Lower lobe of right lung (tissue), 2 donors: ENCODE results near the gene COL10A1. TPM values are rescaled to one million over a fixed set of nuclear protein-coding genes. Genes with fewer than 3 reads are reported as not detected.

Experiments
- ATAC-seq, 2 donors: fragments of 200-7000 bp; cut with Tn5 transposase; one replicate each; pipeline ENCODE4 v1.9.1; 2020 to 2022; ENCODE audit warnings: mild to moderate bottlenecking in 2 of 2, moderate library complexity in 2 of 2
- DNase-seq: peaks from one replicate; pipeline ENCODE4 v3.0.0-alpha.2; 2020
- H3K27ac ChIP-seq: fragments of 200-600 bp; one replicate; pipeline ENCODE4 v1.8.0; 2022
- H3K27me3 ChIP-seq: fragments of 200-600 bp; one replicate; pipeline ENCODE4 v1.8.0; 2022; ENCODE audit warnings: low read depth
- H3K36me3 ChIP-seq: fragments of 200-600 bp; one replicate; pipeline ENCODE4 v1.8.0; 2022; ENCODE audit warnings: mild to moderate bottlenecking
- H3K4me1 ChIP-seq: fragments of 200-600 bp; one replicate; pipeline ENCODE4 v1.8.0; 2022
- H3K4me3 ChIP-seq: fragments of 200-600 bp; one replicate; pipeline ENCODE4 v1.8.0; 2022; ENCODE audit warnings: mild to moderate bottlenecking
- H3K9me3 ChIP-seq: fragments of 200-600 bp; one replicate; pipeline ENCODE4 v1.8.0; 2022
- intact Hi-C: fragments of 100-400 bp; cut with DNase I; formaldehyde crosslinking; loops from one replicate; pipeline ENCODE4 v1.11.0; 2022
- long read RNA-seq: library from polyadenylated mRNA; unstranded; transcript quantifications from one replicate; pipeline ENCODE4 v2.0.0, GENCODE V29; 2021
- total RNA-seq: library from RNA; stranded (reverse); fragmentation: NEBNext Ultra II Directional; extraction: Animal tissue kit (Norgen Biotek cat#: 25700); gene quantifications from one replicate; pipeline ENCODE4 v1.2.1, GENCODE V29; 2021
- TF ChIP-seq, protein P1 (sequence below): fragments of 200-600 bp; IDR thresholded peaks from one replicate; pipeline ENCODE4 v1.8.0; 2022; ENCODE audit warnings: antibody characterized with exemption, mild to moderate bottlenecking
- donor health status: DM: no; HTN: yes; CAD: no; lungs with severe emphysema.

COL10A1 gene
- 0.24 TPM for total RNA-seq
- long read RNA-seq, partial matches to known transcripts: 0 of 2 reads
- long read RNA-seq, other reads (novel, unspliced or antisense): 2 of 2 reads

DNA sequence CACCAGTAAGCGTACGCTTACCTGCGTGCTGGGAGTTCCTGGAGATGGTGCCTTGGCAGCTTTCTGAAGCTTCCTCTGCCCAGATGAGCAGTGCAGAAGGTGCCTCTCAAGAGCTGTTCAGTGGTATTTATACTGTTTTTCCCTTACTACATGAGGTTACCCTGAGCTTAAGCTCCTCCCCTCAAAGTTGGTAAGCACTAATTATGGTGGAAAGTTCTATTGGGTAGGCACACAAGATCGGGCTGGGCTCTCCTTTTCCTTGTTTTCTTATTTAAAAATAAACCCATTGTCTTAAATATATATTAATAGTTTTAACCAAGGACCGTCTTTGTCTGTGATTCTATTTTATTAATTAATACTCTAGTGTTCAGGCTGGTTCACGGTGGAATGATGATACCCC lies at the start of gene COL10A1:
TSS of gene COL10A1 (minus strand) at position 101 of the 400 bp plus-strand sequence. CDS start 640 bp downstream, outside the sequence.
- no peaks in the 10 kb centered on the region for H3K27me3 ChIP-seq
- no peaks in the 10 kb centered on the region for H3K9me3 ChIP-seq
- DNase-seq: no peak
- no peaks in the 10 kb centered on the region for H3K36me3 ChIP-seq
- H3K4me1 ChIP-seq: peaks cover 5% of the 10 kb centered on the region
- TF ChIP-seq, protein P1, sequence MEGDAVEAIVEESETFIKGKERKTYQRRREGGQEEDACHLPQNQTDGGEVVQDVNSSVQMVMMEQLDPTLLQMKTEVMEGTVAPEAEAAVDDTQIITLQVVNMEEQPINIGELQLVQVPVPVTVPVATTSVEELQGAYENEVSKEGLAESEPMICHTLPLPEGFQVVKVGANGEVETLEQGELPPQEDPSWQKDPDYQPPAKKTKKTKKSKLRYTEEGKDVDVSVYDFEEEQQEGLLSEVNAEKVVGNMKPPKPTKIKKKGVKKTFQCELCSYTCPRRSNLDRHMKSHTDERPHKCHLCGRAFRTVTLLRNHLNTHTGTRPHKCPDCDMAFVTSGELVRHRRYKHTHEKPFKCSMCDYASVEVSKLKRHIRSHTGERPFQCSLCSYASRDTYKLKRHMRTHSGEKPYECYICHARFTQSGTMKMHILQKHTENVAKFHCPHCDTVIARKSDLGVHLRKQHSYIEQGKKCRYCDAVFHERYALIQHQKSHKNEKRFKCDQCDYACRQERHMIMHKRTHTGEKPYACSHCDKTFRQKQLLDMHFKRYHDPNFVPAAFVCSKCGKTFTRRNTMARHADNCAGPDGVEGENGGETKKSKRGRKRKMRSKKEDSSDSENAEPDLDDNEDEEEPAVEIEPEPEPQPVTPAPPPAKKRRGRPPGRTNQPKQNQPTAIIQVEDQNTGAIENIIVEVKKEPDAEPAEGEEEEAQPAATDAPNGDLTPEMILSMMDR: no peak
- no peak for ATAC-seq
- H3K4me3 ChIP-seq: no peak within 1 kb of the TSS
- H3K27ac ChIP-seq: no peak within 1 kb of the TSS
- intact Hi-C loops: no loop called here

DNA sequence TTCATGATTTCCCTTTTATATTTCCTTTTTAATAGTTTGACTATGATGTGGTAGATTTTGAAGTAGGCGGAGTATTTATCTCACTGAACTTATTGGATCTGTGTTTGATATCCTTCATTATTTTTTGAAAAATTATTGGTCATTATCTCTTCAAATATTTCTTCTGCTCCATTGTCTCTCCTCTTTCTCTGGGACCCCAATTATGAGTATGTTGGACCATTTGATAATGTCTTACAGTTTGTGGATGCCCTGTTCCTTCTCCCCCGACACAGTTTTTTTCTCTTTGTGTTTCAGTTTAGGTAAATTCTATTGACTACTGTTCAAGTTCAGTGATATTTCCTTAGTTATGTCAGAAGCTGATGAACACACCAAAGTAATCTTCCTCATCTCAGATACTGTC lies 49.4 kb upstream of the COL10A1 start:
- no peak for ATAC-seq
- Histone ChIP-seq H3K9me3 (peaks cover 12% of the 10 kb centered on the region), H3K4me3 (no peak overlapping the region), H3K36me3 (no peaks in the 10 kb centered on the region), H3K27ac (no peak overlapping the region), H3K4me1 (no peaks in the 10 kb centered on the region), H3K27me3 (no peaks in the 10 kb centered on the region)
- TF ChIP-seq, protein P1: no peak
- intact Hi-C loops: no loop called here
- no peak for DNase-seq

DNA sequence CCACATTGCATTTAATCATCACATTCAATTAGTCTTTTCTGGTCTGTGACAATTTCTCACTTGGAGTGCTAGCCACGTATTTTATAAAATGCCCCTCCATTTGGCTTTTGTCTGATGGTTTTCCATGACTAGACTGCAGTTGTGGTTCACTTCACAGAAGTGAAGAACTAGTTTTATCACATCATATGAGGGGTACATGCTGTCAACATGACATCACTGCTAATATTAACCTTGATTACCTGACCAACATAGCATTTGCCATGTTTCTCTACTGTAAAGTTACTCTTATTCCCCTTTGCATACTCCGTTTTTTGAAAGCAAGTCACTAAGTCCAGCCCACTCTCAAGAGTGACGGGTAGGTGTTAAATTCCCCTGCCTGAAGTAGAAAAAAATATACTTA lies 48.0 kb upstream of the COL10A1 start:
- intact Hi-C loops: no loop called here
- TF ChIP-seq, protein P1: no peak
- no peak for ATAC-seq

DNA sequence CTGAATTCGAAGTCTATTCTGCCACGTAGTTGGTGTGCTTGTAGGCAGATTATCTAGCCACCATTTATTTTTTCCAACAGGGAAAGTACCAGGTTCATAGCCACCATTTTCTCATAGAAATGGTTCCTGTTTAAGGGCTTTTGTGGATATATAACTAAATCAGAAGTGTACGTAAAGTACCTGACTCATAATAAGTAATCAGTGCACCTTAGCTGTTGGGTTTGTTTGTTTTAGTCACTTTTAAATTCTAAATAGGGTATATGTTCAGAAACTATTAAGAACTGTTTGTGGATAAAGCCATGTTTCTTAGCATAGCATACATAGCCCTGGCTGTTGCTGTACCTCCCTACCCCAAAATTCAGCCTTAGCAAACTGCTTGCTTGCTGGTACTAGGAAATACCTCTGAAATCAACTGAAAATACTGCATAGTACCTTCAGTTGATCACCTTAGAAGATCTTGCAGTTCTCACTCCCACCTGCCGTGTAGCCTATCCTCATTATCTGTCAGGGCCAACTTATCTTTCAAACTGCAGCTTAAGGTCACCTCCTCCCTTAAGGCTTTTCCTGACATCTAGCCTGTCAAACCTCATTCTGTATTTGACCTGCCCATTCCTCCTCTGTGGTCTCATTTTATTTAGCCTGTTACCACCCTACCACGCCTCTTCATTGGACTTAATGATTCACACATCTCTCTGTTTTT lies 44.6 kb upstream of the COL10A1 start:
- Histone ChIP-seq H3K27me3 (no peaks in the 10 kb centered on the region), H3K4me3 (no peak overlapping the region), H3K36me3 (no peaks in the 10 kb centered on the region), H3K27ac (no peak overlapping the region), H3K4me1 (no peaks in the 10 kb centered on the region), H3K9me3 (peaks cover 12% of the 10 kb centered on the region)
- intact Hi-C loops: no loop called here
- TF ChIP-seq, protein P1: no peak
- DNase-seq (no peak), ATAC-seq (no peak)

More for the DNA sequence above, 48.0 kb upstream of the COL10A1 start:
- Histone ChIP-seq H3K4me3 (no peak overlapping the region), H3K9me3 (peaks cover 12% of the 10 kb centered on the region), H3K27me3 (no peaks in the 10 kb centered on the region), H3K36me3 (no peaks in the 10 kb centered on the region), H3K27ac (no peak overlapping the region), H3K4me1 (no peaks in the 10 kb centered on the region)
- no peak for DNase-seq

DNA sequence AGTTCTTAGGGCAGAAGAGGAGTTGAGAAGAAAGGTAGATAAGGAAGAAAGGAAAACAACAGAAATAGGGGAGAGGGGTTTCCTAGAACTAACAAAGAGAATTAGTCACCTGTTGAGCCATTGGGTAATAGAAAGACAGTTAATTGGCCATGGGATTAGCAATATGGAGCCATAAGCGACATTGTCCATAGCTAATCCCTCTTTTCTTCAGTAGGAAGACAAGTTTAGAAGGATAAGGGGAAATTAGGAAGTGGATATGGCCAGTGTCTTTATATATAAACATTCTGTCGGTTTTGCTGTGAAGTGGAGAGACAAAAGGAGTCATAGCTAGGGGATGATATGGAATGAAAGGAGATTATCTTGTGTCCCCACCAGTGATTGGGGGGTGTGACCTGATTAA lies 43.9 kb upstream of the COL10A1 start:
- H3K9me3 ChIP-seq: peaks cover 5% of the 10 kb centered on the region
- H3K36me3 ChIP-seq: no peaks in the 10 kb centered on the region
- DNase-seq (no peak), ATAC-seq (no peak)
- no peak overlapping the region for H3K27ac ChIP-seq
- intact Hi-C loops: no loop called here
- no peak overlapping the region for H3K4me3 ChIP-seq
- no peaks in the 10 kb centered on the region for H3K4me1 ChIP-seq
- TF ChIP-seq, protein P1: no peak
- no peaks in the 10 kb centered on the region for H3K27me3 ChIP-seq
